PC-3 (cell line): ENCODE data around the gene FOXJ3. TPM values are rescaled to one million over a fixed set of nuclear protein-coding genes. Genes with fewer than 3 reads are reported as not detected.

Experiments used
- ATAC-seq: fragments of 200-7000 bp; cut with Tn5 transposase; 2 replicates; pipeline ENCODE4 v1.9.1; 2020; ENCODE audit warnings: mild to moderate bottlenecking, moderate library complexity
- BruUV-seq: library from RNA; stranded (reverse); fragments of 400-500 nt; replicated peaks from 2 replicates; lab custom pipeline; 2021; lab: Mats Ljungman, UMichigan
- CTCF ChIA-PET: fragments of 300-600 bp; sonication (Branson Sonifier 250); formaldehyde crosslinking; loops from one replicate; lab custom pipeline; 2022; ENCODE audit warnings: antibody characterized with exemption; lab: Charles Lee
- POLR2A ChIA-PET: fragments of 300-600 bp; sonication (Branson Sonifier 250); formaldehyde crosslinking; loops from one replicate; lab custom pipeline; 2022; ENCODE audit warnings: antibody characterized with exemption; ENCODE audit not compliant: unreplicated experiment; lab: Charles Lee
- DNase-seq: peaks from one replicate; pipeline ENCODE4 v3.0.0-alpha.2; 2015
- H2AFZ ChIP-seq: fragments of 300-600 bp; sonication (generic); 2 replicates; pipeline ENCODE4 v1.6.0; 2016; ENCODE audit warnings: antibody characterized with exemption, low read length
- H3F3A ChIP-seq: fragments of 300-600 bp; sonication (generic); one replicate; pipeline ENCODE4 v1.6.0; 2017; ENCODE audit warnings: antibody characterized with exemption, low read length, control low read depth, mild to moderate bottlenecking; ENCODE audit not compliant: unreplicated experiment
- H3K27ac ChIP-seq: fragments of 300-600 bp; sonication (generic); 2 replicates; pipeline ENCODE4 v1.5.1; 2016; ENCODE audit warnings: mild to moderate bottlenecking, low read length
- H3K27me3 ChIP-seq: fragments of 300-600 bp; sonication (generic); 2 replicates; pipeline ENCODE4 v1.6.1; 2016; ENCODE audit warnings: low read length, mixed read lengths
- H3K36me3 ChIP-seq: fragments of 300-600 bp; sonication (generic); 2 replicates; pipeline ENCODE4 v1.6.1; 2016; ENCODE audit warnings: low read depth, mixed run types, low read length, mixed read lengths
- H3K4me1 ChIP-seq: fragments of 300-600 bp; sonication (generic); 2 replicates; pipeline ENCODE4 v1.5.1; 2016; ENCODE audit warnings: low read length; ENCODE audit not compliant: insufficient read depth
- H3K4me2 ChIP-seq: fragments of 300-600 bp; sonication (generic); 2 replicates; pipeline ENCODE4 v1.6.0; 2016; ENCODE audit warnings: low read length
- H3K4me3 ChIP-seq: fragments of 300-600 bp; sonication (generic); 2 replicates; pipeline ENCODE4 v1.5.1; 2016; ENCODE audit warnings: mild to moderate bottlenecking, low read length, mixed read lengths
- H3K79me2 ChIP-seq: fragments of 300-600 bp; sonication (generic); 2 replicates; pipeline ENCODE4 v1.6.1; 2017; ENCODE audit warnings: low read length, mixed read lengths
- H3K9ac ChIP-seq: fragments of 300-600 bp; sonication (generic); 2 replicates; pipeline ENCODE4 v1.6.0; 2016; ENCODE audit warnings: mild to moderate bottlenecking, low read length
- H3K9me2 ChIP-seq: fragments of 300-600 bp; sonication (generic); replicated peaks from 2 replicates; pipeline ENCODE4 v1.6.1; 2016; ENCODE audit warnings: mixed run types, low read length, mixed read lengths
- H3K9me3 ChIP-seq: fragments of 300-600 bp; sonication (generic); 2 replicates; pipeline ENCODE4 v1.6.1; 2016; ENCODE audit warnings: low read length, mixed read lengths
- H4K20me1 ChIP-seq: fragments of 300-600 bp; sonication (generic); 2 replicates; pipeline ENCODE4 v1.6.1; 2016; ENCODE audit warnings: low read length, mixed read lengths
- EZH2 ChIP-seq: fragments of 300-600 bp; sonication (generic); IDR thresholded peaks from one replicate; pipeline ENCODE4 v1.6.1; 2017; ENCODE audit warnings: antibody characterized with exemption, mild to moderate bottlenecking, low read length; ENCODE audit not compliant: unreplicated experiment
- EZH2phosphoT487 ChIP-seq: fragments of 300-600 bp; sonication (generic); IDR thresholded peaks from 2 replicates; pipeline ENCODE4 v1.6.1; 2018; ENCODE audit warnings: mild to moderate bottlenecking, antibody characterized with exemption, low read length, borderline replicate concordance
- intact Hi-C: fragments of 100-400 bp; cut with micrococcal nuclease; formaldehyde crosslinking; loops from 2 replicates; pipeline ENCODE4 v1.9.0; 2023
- total RNA-seq: library from RNA; depleted of rRNA; stranded (reverse); fragments of >200 nt; gene quantifications from 2 replicates; pipeline ENCODE4 v1.2.3, GENCODE V29; 2014
- TF ChIP-seq, protein P1 (sequence below): fragments of 300-600 bp; sonication (generic); conservative IDR thresholded peaks from 2 replicates; pipeline ENCODE4 v1.5.1; 2017; ENCODE audit warnings: antibody characterized with exemption, low read depth, mild to moderate bottlenecking, low read length

FOXJ3 gene
- total RNA-seq, 1 experiment from 2014 or later = 23.4 TPM

- CTCF ChIA-PET = no interaction called here
- BruUV-seq = no TSS peak
- TF ChIP-seq EZH2 (no peak), EZH2phosphoT487 (no peak)
- TF ChIP-seq, protein P1, sequence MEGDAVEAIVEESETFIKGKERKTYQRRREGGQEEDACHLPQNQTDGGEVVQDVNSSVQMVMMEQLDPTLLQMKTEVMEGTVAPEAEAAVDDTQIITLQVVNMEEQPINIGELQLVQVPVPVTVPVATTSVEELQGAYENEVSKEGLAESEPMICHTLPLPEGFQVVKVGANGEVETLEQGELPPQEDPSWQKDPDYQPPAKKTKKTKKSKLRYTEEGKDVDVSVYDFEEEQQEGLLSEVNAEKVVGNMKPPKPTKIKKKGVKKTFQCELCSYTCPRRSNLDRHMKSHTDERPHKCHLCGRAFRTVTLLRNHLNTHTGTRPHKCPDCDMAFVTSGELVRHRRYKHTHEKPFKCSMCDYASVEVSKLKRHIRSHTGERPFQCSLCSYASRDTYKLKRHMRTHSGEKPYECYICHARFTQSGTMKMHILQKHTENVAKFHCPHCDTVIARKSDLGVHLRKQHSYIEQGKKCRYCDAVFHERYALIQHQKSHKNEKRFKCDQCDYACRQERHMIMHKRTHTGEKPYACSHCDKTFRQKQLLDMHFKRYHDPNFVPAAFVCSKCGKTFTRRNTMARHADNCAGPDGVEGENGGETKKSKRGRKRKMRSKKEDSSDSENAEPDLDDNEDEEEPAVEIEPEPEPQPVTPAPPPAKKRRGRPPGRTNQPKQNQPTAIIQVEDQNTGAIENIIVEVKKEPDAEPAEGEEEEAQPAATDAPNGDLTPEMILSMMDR = no peak
Observed at GRCh38 chr1:42350086-42350485, 15.1 kb upstream of the FOXJ3 start.

DNA sequence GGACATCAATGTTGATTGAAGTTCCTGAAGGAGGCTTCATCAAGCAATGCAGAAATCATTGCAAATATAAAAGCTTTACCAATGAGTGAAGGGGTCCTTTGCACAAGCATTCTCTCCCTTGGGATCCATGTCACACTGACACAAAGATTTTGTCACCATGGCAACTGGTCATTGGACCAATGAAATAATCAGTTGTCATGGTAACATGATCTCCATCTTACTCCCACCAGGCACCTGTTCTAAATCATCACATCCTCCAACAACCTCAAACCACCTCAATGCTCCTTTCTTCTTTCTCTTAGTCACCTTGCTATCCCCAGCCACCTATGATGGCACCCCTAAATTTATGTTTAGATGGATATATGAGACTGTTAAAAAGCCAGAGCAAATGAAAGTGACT is 13.5 kb upstream of the FOXJ3 start:
- BruUV-seq = no TSS peak
- DNase-seq (no peak), ATAC-seq (no peak)
- H3K4me3 ChIP-seq = no peak overlapping the region
- TF ChIP-seq, protein P1 = no peak
- TF ChIP-seq EZH2 (no peak), EZH2phosphoT487 (no peak)
- no peak overlapping the region for H3K9ac ChIP-seq
- CTCF ChIA-PET = no interaction called here
- H3K36me3 ChIP-seq = no peaks in the 10 kb centered on the region
- intact Hi-C loops = loop anchor here (10.0 kb wide), 1 partner anchor 306 kb away; the partner anchor contains the start of gene PPIH
- H2AFZ ChIP-seq = no peak overlapping the region
- H3K27me3 ChIP-seq = no peaks in the 10 kb centered on the region
- no peaks in the 10 kb centered on the region for H3K79me2 ChIP-seq
- H4K20me1 ChIP-seq = no peaks in the 10 kb centered on the region
- no peaks in the 10 kb centered on the region for H3K4me1 ChIP-seq
- no peak overlapping the region for H3K4me2 ChIP-seq
- H3F3A ChIP-seq = no peaks in the 10 kb centered on the region
- H3K27ac ChIP-seq = no peak overlapping the region
- no peaks in the 10 kb centered on the region for H3K9me2 ChIP-seq
- POLR2A ChIA-PET = no interaction called here
- no peaks in the 10 kb centered on the region for H3K9me3 ChIP-seq

More at GRCh38 chr1:42350086-42350485, 15.1 kb upstream of the FOXJ3 start:
- Histone ChIP-seq H3K4me2 (no peak overlapping the region), H2AFZ (no peak overlapping the region), H3K4me1 (no peaks in the 10 kb centered on the region), H3K36me3 (no peaks in the 10 kb centered on the region), H3K4me3 (no peak overlapping the region), H3K79me2 (no peaks in the 10 kb centered on the region), H3K9ac (no peak overlapping the region), H4K20me1 (no peaks in the 10 kb centered on the region), H3K27ac (no peak overlapping the region), H3K9me3 (no peaks in the 10 kb centered on the region), H3K27me3 (no peaks in the 10 kb centered on the region), H3K9me2 (no peaks in the 10 kb centered on the region), H3F3A (no peaks in the 10 kb centered on the region)
- ATAC-seq (no peak), DNase-seq (no peak)
- POLR2A ChIA-PET = interaction anchor here (0.7 kb wide), 1 partner anchor 15 kb away, joined by 8 read pairs; no protein-coding TSS in a partner anchor
- intact Hi-C loops = no loop called here

- ChIA-PET POLR2A (interaction anchor here (0.5 kb wide), 1 partner anchor 120 kb away, joined by 5 read pairs; no protein-coding TSS in a partner anchor), CTCF (no interaction called here)
- Histone ChIP-seq H3K36me3 (no peaks in the 10 kb centered on the region), H3K9me2 (no peaks in the 10 kb centered on the region), H3K27ac (no peak overlapping the region), H3K9ac (no peak overlapping the region), H2AFZ (no peak overlapping the region), H3K4me2 (no peak overlapping the region), H3K4me1 (peaks cover 26% of the 10 kb centered on the region), H3K79me2 (no peaks in the 10 kb centered on the region), H3K4me3 (no peak overlapping the region), H4K20me1 (no peaks in the 10 kb centered on the region), H3K27me3 (no peaks in the 10 kb centered on the region), H3K9me3 (no peaks in the 10 kb centered on the region), H3F3A (peaks cover 5% of the 10 kb centered on the region)
- TF ChIP-seq EZH2 = no peak
- TF ChIP-seq EZH2phosphoT487 = no peak
- TF ChIP-seq, protein P1 = no peak
- DNase-seq (no peak), ATAC-seq (no peak)
- no TSS peak for BruUV-seq
- intact Hi-C loops = loop anchor here (5.0 to 10.0 kb wide), 4 partner anchors 49 to 339 kb away; partner anchors contain the start of genes PPIH and YBX1
Observed at GRCh38 chr1:42343049-42343448, 8.0 kb upstream of the FOXJ3 start.
